Fibroblast of lung (primary cell): ENCODE measurements around the gene AP2B1. TPM values are rescaled to one million over a fixed set of nuclear protein-coding genes. Genes with fewer than 3 reads are reported as not detected.
"Not testable (repeated sequence)": the region's sequence is repeated elsewhere in the genome, so short reads cannot be mapped to it uniquely, and the experiment has no call there.

Experiments used
- DNase-seq, 2 donors: peaks; one replicate each; pipeline versions ENCODE4 v3.0.0 to v3.0.0-alpha.2; 2010; ENCODE audit warnings: low read depth in 2 of 2
- H2AFZ ChIP-seq: 2 replicates; pipeline ENCODE4 v1.5.1; 2012; ENCODE audit warnings: low read length, control low read depth, inconsistent platforms
- H3K27ac ChIP-seq: 2 replicates; pipeline ENCODE4 v1.5.1; 2011; ENCODE audit warnings: low read length, control low read depth; ENCODE audit not compliant: insufficient read depth
- H3K27me3 ChIP-seq: 2 replicates; pipeline ENCODE4 v1.5.1; 2011; ENCODE audit warnings: mild to moderate bottlenecking, low read length; ENCODE audit not compliant: control insufficient read depth, insufficient read depth
- H3K36me3 ChIP-seq: 2 replicates; pipeline ENCODE4 v1.5.1; 2011; ENCODE audit warnings: low read length; ENCODE audit not compliant: control insufficient read depth, insufficient read depth
- H3K4me1 ChIP-seq: 2 replicates; pipeline ENCODE4 v1.5.1; 2011; ENCODE audit warnings: low read length; ENCODE audit not compliant: control insufficient read depth, insufficient read depth; ENCODE audit errors: extremely low read depth
- H3K4me2 ChIP-seq: 2 replicates; pipeline ENCODE4 v1.5.1; 2011; ENCODE audit warnings: low read length, control low read depth; ENCODE audit not compliant: insufficient read depth; ENCODE audit errors: extremely low read depth
- H3K4me3 ChIP-seq, 4 experiments: fragments of 200-600 bp in 1 of 4; sonication (generic) in 1 of 4; replicated peaks in 1 of 4; 2 replicates each; pipeline ENCODE4 v1.5.1; 2011 to 2016; ENCODE audit warnings: low read length in 4 of 4, low read depth in 3 of 4, mild to moderate bottlenecking in 3 of 4, control low read depth in 2 of 4, inconsistent platforms in 1 of 4, mixed read lengths in 1 of 4; ENCODE audit not compliant: insufficient read depth in 1 of 4; ENCODE audit errors: control extremely low read depth in 1 of 4
- H3K79me2 ChIP-seq: 2 replicates; pipeline ENCODE4 v1.5.1; 2012; ENCODE audit warnings: mild to moderate bottlenecking, low read length, inconsistent platforms; ENCODE audit not compliant: control insufficient read depth, insufficient read depth
- H3K9ac ChIP-seq: 2 replicates; pipeline ENCODE4 v1.5.1; 2011; ENCODE audit warnings: mild to moderate bottlenecking, low read length, control low read depth; ENCODE audit not compliant: insufficient read depth
- H3K9me3 ChIP-seq: 2 replicates; pipeline ENCODE4 v1.5.1; 2012; ENCODE audit warnings: low read depth, low read length; ENCODE audit not compliant: control insufficient read depth, insufficient read depth
- H4K20me1 ChIP-seq: 2 replicates; pipeline ENCODE4 v1.5.1; 2011; ENCODE audit warnings: low read length; ENCODE audit not compliant: control insufficient read depth, insufficient read depth; ENCODE audit errors: extremely low read depth
- EZH2 ChIP-seq: IDR thresholded peaks from 2 replicates; pipeline ENCODE4 v1.5.1; 2012; ENCODE audit warnings: low read length, control low read depth, mild to moderate bottlenecking; ENCODE audit errors: missing control alignments
- polyA plus RNA-seq, 2 donors: library from polyadenylated mRNA; depleted of rRNA in 1 of 2; stranded (reverse) in 1 of 2; unstranded in 1 of 2; fragments of >200 nt; gene quantifications; 2 replicates each; pipeline ENCODE4 v1.2.1, GENCODE V29; 2011 to 2012; ENCODE audit warnings: missing spikeins in 1 of 2
- total RNA-seq: library from RNA; depleted of rRNA; stranded (reverse); fragments of >200 nt; gene quantifications from 2 replicates; pipeline ENCODE4 v1.2.1, GENCODE V29; 2014
- TF ChIP-seq, protein P1 (sequence below), 2 donors: IDR thresholded peaks in 1 of 2; conservative IDR thresholded peaks in 1 of 2; 1 replicate in 1 of 2; 2 replicates in 1 of 2; pipeline ENCODE4 v1.5.1; 2011 to 2012; ENCODE audit warnings: low read length in 2 of 2, control low read depth in 1 of 2, inconsistent platforms in 1 of 2, low read depth in 1 of 2, mild to moderate bottlenecking in 1 of 2

The AP2B1 gene
- total and polyA plus RNA-seq, 2 donors (not counting 1 experiment from before 2014, with no cell fraction given): 109 to 236 TPM

DNA sequence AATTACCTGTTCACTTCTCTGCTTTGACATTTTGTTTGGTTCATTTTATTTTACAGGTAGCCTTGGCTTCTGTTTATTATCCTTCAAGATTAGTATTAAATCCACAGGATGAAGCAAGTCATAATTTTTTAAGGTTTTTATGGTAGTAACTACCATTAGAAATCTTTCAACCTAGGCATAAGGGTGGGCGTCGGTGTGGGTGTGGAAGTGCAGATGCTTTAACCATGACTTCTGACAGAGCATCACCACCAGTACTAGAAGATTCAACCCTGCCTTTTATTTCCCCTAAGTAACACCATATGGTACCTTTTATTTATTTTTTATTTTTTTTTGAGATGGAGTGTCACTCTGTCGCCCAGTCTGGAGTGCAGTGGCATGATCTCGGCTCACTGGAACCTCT, 22.7 kb downstream of the AP2B1 start:
- no peak for DNase-seq
- H3K36me3 ChIP-seq: peaks cover 6% of the 10 kb centered on the region
- no peak overlapping the region for H2AFZ ChIP-seq
- no peaks in the 10 kb centered on the region for H3K4me1 ChIP-seq
- no peaks in the 10 kb centered on the region for H3K27me3 ChIP-seq
- H3K27ac ChIP-seq: no peak overlapping the region
- H3K4me2 ChIP-seq: no peak overlapping the region
- H3K9ac ChIP-seq: no peak overlapping the region
- no peak overlapping the region for H3K4me3 ChIP-seq
- no peaks in the 10 kb centered on the region for H3K79me2 ChIP-seq
- no peak for TF ChIP-seq EZH2
- TF ChIP-seq, protein P1, sequence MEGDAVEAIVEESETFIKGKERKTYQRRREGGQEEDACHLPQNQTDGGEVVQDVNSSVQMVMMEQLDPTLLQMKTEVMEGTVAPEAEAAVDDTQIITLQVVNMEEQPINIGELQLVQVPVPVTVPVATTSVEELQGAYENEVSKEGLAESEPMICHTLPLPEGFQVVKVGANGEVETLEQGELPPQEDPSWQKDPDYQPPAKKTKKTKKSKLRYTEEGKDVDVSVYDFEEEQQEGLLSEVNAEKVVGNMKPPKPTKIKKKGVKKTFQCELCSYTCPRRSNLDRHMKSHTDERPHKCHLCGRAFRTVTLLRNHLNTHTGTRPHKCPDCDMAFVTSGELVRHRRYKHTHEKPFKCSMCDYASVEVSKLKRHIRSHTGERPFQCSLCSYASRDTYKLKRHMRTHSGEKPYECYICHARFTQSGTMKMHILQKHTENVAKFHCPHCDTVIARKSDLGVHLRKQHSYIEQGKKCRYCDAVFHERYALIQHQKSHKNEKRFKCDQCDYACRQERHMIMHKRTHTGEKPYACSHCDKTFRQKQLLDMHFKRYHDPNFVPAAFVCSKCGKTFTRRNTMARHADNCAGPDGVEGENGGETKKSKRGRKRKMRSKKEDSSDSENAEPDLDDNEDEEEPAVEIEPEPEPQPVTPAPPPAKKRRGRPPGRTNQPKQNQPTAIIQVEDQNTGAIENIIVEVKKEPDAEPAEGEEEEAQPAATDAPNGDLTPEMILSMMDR (conservative IDR thresholded peaks at IDR 0.05 in 1 of 2, IDR thresholded peaks at IDR 0.05 in 1 of 2; ENCODE audit: low read depth in 1 of 2, low read length in 2 of 2): no peak
- no peaks in the 10 kb centered on the region for H4K20me1 ChIP-seq
- no peaks in the 10 kb centered on the region for H3K9me3 ChIP-seq

DNA sequence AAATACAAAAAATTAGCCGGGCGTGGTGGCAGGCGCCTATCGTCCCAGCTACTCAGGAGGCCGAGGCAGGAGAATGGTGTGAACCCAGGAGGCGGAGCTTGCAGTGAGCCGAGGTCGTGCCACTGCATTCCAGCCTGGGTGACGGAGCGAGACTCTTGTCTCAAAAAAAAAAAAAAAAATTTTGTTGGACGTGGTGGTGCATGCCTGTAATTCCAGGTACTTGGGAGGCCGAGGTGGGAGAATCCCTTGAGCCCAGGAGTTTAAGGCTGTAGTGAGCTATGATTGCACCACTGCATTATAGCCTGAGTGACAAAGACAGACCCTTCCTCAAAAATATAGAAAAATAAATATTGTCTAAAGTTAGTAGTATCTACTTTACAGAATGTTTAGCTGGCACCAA, 23.6 kb downstream of the AP2B1 start:
- H3K9me3 ChIP-seq, DNase-seq, H3K27me3 ChIP-seq, H3K79me2 ChIP-seq, H3K4me2 ChIP-seq, H3K27ac ChIP-seq, H4K20me1 ChIP-seq, H3K4me3 ChIP-seq, H3K9ac ChIP-seq, H2AFZ ChIP-seq, H3K4me1 ChIP-seq, H3K36me3 ChIP-seq: not testable (repeated sequence)

DNA sequence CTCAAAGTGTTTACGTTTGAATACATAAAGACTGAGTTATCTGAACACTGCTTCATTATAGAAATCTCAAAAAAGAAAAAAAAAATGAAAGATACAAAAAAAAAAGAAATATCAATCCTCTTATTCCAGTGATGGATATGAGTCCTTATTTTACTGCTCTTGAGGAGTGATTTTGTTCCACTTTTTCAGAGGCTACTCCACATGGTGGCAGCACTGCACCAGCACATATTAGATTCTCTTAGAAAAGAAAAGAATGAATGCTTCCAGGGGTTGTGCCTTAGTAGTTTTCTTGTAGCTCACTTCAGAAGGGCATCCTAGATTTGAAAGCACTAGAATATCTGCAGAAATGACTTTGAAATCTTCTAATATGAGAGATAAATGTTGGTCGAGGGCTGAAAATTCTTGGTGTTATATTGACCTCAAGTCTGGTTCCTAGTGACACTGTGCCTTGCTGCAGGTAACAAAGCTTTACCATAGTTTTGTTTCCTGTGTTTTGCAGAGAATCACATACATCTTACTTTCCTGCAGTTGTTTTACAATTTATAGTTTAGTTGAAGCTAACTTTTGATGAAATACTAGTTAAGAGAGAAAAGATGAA, 25.9 kb downstream of the AP2B1 start:
- peaks cover 2% of the 10 kb centered on the region for H3K36me3 ChIP-seq
- H3K9ac ChIP-seq: no peak overlapping the region
- no peak overlapping the region for H2AFZ ChIP-seq
- H4K20me1 ChIP-seq: no peaks in the 10 kb centered on the region
- no peaks in the 10 kb centered on the region for H3K79me2 ChIP-seq
- H3K27me3 ChIP-seq: no peaks in the 10 kb centered on the region
- no peak overlapping the region for H3K4me2 ChIP-seq
- peak; percentile 33 to 76 for DNase-seq
- H3K4me1 ChIP-seq: no peaks in the 10 kb centered on the region
- no peaks in the 10 kb centered on the region for H3K9me3 ChIP-seq
- H3K4me3 ChIP-seq: no peak overlapping the region
- TF ChIP-seq, protein P1 (conservative IDR thresholded peaks at IDR 0.05 in 1 of 2, IDR thresholded peaks at IDR 0.05 in 1 of 2; ENCODE audit: low read depth in 1 of 2, low read length in 2 of 2): peak; percentile 72 to 80
- no peak for TF ChIP-seq EZH2
- no peak overlapping the region for H3K27ac ChIP-seq
